Anterior cingulate cortex (tissue), 58 donors: ENCODE data around the gene MRPL49.

ENCODE experiments used
- DNase-seq, 58 donors: peaks; one replicate each; lab custom pipeline; 2025; lab: John Stamatoyannopoulos, UW

The MRPL49 gene

DNA sequence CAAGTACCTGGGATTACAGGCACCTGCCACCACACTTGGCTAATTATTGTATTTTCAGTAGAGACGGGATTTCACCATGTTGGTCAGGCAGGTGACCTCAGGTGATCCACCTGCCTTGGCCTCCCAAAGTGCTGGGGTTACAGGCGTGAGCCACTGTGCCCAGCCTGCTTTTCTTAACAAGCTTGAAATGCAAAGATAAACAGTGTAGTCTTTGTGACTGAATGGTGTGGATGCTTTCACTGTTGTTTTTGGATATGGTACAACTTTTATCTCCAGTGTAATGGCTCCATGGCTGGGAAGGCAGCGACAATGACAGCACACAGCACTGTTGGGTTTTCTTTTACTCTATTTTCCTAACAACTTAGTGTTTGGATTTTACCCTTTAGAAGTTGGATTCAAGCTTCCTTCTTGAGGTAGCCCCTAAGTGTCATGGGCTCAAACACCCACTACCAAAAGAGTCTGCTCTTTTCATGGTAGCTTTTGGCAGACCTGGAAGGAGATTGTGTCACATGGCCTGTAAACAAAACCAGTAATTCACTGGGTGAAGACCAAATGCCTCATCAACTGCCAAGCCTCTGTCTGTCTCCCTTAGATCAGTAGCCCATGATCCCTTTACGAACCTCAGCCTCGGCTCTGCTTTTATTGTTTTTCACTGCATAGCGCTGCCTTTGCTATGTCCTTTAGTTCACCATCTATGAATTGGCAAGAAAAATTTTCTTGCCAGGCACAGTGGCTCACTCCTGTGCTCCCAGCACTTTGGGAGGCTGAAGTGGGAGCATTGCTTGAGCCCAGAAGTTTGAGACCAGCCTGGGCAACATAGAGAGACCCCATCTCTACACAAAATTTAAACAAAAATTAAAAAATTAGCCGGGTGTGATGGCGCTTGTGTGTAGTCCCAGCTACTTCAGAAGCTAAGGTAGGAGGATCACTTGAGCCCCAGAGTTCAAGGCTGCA lies 19.7 kb upstream of the MRPL49 start:
- DNase-seq, result peak in 27 of 58 donors; percentile 7 to 75 (median 37)

DNA sequence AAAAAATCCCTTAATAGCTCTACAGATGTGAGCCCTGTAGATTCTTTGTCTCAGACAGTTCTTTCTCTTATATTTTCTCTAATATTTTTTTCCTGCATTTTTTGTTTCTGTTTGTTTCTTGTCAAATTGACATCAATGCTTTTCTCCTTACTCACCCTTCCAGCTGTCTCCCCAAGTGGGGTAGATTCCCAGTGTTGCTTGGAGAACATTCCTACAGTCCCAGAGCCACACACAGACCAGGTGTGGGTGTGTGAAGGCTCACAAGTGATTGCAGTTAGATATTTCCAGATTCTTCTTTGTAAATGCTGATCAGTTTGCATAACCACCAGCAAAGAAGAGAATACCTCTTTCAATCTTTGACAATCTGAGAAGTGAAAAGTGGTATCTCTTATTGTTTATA lies 18.6 kb upstream of the MRPL49 start:
- DNase-seq, result no peak

- peak in 3 of 58 donors; percentile 6 to 25 (median 15) for DNase-seq
These were observed 17.5 kb upstream of the MRPL49 start for GRCh38 chr11:65104628-65105027.

- no peak for DNase-seq
These were observed 15.0 kb upstream of the MRPL49 start for GRCh38 chr11:65107078-65107477.

DNA sequence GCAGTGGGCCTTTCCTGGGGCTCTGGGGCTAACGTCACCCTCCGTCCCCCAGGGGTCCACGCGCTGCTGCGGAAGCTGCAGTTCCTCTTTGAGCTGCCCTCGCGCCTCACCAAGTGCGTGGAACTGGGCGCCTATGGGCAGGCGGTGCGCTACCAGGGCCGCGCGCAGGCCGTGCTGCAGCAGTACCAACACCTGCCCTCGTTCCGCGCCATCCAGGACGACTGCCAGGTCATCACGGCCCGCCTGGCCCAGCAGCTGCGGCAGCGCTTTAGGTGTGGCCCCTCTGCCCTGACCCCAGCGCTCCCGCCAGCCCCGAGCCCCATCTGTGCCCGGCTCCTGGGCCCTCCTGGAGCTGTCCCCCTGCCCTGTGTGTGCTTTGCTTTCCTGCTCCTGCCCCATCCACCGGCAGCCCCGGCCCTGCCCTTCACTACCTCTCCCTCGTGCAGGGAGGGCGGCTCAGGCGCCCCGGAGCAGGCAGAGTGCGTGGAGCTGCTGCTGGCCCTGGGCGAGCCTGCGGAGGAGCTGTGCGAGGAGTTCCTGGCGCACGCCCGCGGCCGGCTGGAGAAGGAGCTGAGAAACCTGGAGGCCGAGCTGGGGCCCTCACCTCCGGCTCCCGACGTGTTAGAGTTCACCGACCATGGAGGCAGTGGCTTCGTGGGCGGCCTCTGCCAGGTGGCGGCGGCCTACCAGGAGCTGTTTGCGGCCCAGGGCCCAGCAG lies 14.2 kb upstream of the MRPL49 start:
- DNase-seq, result no peak

DNA sequence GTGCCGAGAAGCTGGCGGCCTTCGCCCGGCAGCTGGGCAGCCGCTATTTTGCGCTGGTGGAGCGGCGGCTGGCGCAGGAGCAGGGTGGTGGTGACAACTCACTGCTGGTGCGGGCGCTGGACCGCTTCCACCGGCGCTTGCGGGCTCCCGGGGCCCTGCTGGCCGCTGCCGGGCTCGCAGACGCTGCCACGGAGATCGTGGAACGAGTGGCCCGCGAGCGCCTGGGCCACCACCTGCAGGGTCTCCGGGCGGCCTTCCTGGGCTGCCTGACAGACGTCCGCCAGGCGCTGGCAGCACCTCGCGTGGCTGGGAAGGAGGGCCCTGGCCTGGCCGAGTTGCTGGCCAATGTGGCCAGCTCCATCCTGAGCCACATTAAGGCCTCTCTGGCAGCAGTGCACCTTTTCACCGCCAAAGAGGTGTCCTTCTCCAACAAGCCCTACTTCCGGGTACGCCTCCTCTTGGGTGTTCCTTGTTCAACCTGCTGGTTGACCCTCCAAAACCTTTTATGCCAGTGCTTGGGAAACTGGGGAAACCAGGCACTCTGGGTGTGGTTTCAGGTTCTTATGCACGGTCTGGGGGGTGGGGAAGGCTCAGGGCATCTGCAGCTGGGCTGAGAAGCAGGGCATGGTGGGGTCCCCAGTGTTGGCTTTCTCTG lies 13.5 kb upstream of the MRPL49 start:
- DNase-seq, result no peak

- DNase-seq, result no peak
These were observed 12.6 kb upstream of the MRPL49 start for GRCh38 chr11:65109231-65110198.

DNA sequence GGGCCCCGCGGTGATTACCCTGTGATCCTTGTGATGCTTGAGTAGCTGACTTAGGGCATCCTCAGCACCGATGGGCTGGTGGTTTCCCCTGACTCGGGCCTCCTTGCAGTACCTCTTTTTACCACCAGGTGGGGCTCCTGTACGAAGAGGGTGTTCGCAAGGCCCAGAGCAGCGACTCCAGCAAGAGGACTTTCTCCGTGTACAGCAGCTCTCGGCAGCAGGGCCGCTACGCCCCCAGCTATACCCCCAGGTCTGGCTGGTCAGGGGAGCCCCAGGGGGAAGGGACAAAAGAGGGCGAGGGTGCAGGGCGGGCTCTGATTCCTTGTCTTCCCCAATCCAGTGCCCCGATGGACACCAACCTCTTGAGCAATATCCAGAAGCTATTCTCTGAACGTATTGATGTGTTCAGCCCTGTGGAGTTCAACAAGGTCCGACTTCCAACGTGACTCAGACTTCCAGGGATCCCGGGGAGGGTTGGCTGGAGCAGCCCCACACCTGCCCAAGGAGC lies 11.7 kb upstream of the MRPL49 start:
- peak in 57 of 58 donors; percentile 38 to 94 (median 77) for DNase-seq

- DNase-seq, result peak in 1 of 58 donors; percentile 64
These were observed 10.9 kb upstream of the MRPL49 start for GRCh38 chr11:65111159-65111743.

DNA sequence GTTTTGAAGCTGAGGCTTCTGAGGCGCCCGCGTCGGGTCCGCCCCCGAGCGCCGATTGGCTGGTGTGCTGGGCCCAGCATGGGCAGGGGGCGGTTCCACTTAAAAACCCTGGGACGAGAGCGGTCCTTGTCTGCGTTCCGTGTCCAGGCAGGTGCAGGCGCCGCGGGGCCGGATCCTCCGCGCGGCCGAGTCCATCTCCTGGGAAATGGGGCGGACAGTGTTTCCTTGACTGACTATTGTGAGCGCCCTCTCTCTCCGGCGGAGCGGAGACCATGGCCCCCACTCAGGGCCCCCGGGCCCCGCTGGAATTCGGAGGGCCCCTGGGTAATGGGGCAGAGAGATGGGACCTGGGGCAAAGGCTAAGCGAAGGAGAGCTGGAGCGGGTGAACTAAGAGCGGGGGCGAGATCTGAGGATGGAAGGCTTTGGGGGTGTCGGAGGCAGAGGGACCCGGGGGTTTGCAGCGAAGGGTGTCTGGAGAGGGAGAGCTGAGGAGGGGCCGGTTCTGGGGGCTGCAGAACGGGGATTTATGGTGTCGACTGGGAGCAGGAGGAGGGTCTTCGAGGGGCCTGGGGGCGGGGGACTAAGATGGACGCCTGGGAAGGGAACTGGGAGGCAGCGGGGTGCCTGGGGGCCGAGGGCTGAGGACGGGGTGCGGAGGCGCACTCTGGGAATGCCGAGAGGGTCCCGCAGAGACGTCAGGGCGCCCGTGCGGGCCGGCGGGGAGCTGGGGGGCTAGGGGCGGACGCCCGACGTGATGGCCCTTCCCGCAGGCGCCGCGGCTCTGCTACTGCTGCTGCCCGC lies 10.2 kb upstream of the MRPL49 start, which contains the start of gene TM7SF2:
TSS of gene TM7SF2 (plus strand) at position 129 of the 802 bp plus-strand sequence. CDS start at position 273, 144 bp downstream.
- DNase-seq, result peak; percentile 54 to 99 (median 95)

DNA sequence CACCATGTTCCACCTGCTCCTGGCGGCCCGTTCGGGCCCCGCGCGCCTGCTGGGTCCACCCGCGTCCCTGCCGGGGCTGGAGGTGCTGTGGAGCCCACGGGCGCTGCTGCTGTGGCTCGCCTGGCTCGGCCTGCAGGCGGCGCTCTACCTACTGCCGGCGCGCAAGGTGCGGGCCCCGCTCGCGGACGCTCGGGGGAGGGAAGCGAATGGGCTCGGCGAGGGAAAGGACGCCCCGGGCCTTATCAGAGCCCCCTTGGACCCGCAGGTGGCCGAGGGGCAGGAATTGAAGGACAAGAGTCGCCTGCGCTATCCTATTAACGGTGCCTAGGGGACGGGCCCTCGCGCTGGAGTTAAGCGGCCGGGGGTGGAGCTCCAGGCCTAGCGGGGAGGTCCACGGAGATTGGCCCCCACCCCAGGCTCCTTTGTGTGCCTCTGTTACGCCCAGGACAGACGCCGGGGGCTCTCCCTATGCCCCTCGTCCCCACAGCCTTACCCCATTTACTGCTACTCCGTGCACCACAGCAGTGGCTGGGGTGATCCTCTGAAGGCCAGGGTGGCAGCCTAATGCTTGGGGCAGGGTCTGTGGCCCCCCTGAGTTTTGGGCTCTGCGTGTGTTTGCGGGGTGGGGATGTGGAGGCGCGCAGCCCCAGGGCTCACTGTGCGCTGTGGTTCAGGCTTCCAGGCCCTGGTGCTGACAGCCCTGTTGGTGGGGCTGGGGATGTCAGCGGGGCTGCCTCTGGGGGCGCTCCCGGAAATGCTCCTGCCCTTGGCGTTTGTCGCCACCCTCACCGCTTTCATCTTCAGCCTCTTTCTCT lies 9.4 kb upstream of the MRPL49 start:
- peak in 50 of 58 donors; percentile 8 to 69 (median 44) for DNase-seq

GRCh38 chr11:65113361-65113756 lies 8.8 kb upstream of the MRPL49 start:
- no peak for DNase-seq

DNA sequence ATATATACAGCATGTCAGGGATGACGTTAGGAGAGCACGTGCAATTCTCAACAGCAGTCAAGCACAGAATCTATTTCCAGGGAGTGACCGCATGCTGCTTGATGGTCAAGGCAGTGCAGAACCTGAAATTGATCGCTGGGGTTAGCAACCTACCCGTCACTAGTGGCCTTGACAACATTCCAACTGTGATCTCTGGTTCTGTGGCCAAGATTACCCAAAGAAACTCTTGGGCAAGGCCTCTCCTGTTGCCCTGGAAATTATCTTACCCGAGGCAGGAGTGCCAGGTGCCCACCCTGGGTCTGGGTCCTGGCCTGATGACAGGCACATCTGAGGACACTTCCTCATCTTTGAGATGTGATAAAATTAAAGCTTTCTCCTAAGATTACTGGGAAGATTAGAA lies 8.3 kb upstream of the MRPL49 start:
- DNase-seq, result no peak

DNA sequence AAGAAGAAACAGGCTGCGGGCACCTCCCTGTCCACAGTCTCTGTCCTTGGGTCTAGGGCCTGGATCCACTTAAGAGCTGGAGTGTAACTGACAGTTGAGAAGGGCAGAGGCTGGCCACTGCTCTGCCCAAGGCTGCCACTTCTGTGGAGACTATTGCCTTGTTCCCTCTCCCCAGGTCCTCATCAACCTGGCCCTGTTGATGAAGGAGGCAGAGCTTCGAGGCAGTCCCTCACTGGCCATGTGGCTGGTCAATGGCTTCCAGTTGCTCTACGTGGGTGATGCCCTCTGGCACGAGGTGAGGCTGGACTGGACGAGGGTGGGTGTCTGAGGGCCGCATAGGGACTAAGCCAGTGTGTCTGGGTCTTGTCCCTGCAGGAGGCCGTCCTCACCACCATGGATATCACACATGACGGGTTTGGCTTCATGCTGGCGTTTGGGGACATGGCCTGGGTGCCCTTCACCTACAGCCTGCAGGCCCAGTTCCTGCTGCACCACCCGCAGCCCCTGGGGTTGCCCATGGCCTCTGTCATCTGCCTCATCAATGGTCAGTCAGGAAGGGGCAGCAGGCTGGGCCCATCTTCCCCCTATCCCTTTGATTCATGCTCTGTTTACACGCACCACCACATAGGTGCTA lies 7.5 kb upstream of the MRPL49 start:
- no peak for DNase-seq

DNA sequence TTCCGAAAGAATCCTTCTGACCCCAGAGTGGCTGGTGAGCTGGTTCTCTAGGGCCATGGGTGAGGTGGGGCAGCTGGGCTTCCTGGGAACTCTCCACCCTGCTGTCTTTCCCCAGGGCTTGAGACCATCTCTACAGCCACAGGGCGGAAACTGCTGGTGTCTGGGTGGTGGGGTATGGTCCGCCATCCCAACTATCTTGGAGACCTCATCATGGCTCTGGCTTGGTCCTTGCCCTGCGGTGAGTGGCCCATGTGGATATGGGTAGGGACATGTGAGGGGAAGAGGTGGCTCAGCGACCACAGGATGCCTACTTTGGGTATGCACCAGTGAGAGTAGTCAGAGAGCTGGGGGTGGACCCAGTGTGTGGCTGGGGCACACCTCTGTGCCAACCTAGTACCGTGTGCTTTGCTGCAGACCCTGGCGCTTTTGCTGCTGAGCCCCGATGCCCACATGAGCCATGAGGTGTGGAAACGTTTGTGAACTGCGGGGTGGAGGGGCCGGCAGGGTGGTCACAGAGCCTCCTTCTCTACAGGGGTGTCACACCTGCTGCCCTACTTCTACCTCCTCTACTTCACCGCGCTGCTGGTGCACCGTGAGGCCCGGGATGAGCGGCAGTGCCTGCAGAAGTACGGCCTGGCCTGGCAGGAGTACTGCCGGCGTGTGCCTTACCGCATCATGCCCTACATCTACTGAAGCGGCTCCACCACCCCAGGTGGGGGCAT lies 6.6 kb upstream of the MRPL49 start:
- no peak for DNase-seq
